ENCODE measurements around the gene FBH1.
A peak's percentile ranks its signal among the peaks of the same experiment; 100 is the strongest.

FBH1 gene

DNA sequence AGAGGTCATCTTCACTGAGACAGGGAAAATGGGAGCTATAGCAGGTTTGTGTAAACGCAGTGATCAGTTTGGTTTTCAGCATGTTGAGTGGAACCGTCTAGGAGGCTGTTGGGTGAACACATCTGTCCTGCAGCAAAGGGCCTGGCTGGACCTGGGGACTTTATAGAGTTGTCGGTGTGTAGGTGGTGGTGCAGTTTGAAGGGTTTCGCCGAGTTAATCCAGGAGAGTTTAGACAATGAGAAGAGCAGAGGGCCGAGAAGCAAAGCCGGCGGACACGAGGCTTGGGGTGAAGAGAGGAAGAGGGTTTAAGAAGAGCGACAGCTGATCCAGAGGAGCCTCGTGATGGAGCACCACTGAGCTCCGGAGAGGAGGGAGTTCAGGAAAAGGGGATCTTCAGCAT lies 48.2 kb downstream of the FBH1 start:
- no peak for TF ChIP-seq CTCF (IDR thresholded peaks at IDR 0.05; ENCODE audit: low read depth, low read length, missing control alignments)
- no peak overlapping the region for H3K4me3 ChIP-seq (replicated peaks; ENCODE audit: low read depth, low read length)
- no peak for DNase-seq (ENCODE audit: extremely low read depth, low read depth)

DNA sequence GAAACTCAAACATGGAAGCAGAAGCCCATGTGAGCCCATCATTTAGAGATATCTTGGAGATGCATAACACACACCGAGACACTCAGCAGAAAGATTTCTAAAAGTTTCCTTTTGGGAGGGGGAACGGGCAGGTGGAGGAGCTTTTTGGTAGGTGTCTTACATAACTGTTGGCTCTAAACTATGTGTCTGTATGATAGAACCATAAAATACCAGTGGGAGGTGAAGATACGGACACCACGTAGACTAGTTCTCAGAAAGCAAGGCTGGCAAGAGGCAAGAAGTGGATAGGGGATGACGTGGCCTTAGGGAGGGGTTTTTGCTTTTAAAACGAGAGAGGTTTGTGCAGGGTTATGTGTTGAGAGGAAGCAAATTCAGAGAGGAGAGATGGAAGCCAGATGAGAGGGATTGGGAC lies 50.8 kb downstream of the FBH1 start:
- no peak for TF ChIP-seq CTCF (IDR thresholded peaks at IDR 0.05; ENCODE audit: low read depth, low read length, missing control alignments)
- DNase-seq (ENCODE audit: extremely low read depth, low read depth): no peak
- no peak overlapping the region for H3K4me3 ChIP-seq (replicated peaks; ENCODE audit: low read depth, low read length)

DNA sequence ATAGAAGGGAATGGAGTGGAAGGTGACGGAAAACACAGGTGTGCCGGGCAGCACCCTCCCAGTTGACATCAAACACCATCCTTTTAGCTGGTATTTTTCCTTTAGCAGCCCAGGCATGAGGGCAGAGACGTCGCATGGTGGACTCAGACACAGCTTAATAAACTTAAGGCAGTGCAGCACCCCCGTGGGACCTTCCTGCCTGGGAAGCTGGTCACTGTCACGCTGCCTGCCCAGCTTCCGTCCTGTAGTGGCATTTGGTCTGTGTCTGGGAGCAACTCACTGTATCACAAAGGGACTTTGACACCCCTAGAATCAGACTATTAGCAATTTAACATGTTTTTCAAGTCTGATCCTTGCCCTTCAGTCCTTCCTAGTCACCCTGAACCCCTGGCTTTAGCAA lies 51.5 kb downstream of the FBH1 start:
- DNase-seq (ENCODE audit: extremely low read depth, low read depth): no peak
- H3K4me3 ChIP-seq (replicated peaks; ENCODE audit: low read depth, low read length): no peak overlapping the region
- TF ChIP-seq CTCF (IDR thresholded peaks at IDR 0.05; ENCODE audit: low read depth, low read length, missing control alignments): no peak

DNA sequence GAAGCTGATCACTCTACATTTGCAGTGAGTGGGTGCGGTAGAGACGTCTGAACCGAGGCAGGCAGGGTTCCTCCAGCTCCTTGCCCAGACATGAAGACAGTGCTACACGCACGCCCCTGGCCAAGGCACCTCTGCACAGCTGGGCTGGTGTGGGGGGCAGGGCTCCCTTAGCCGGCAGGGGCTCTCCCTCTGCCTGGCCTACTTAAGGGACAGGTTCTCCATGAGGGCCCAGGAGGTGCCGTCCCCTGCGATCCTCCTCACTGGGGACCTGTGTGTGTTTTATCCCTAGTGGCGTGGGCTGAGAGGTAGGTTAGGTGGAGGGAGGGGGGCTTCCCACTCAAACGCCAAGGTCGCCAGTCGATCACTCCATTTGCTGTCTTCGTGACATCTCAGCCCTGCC lies 52.0 kb downstream of the FBH1 start:
- no peak for TF ChIP-seq CTCF (IDR thresholded peaks at IDR 0.05; ENCODE audit: low read depth, low read length, missing control alignments)
- DNase-seq (ENCODE audit: extremely low read depth, low read depth): no peak
- no peak overlapping the region for H3K4me3 ChIP-seq (replicated peaks; ENCODE audit: low read depth, low read length)

DNA sequence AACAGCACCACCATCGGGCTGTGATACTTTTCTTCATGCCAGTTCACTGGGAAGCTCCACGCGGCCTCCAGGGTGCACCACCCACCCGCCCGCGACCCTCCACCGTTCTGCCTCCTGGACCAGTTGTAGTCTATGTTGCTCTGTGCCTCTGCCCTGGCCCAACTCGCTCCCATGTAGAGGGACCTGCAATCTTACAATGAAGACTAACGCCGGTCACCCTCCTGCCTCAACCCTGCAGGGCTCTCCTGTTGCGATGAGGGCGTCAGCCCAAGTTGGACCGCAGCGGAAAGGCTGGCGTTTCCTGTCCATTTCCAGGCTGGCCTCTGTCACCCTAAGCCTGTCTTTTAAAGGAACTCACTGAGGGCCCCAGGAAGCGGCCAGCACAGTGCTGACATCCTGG lies 52.4 kb downstream of the FBH1 start:
- DNase-seq (ENCODE audit: extremely low read depth, low read depth): no peak
- no peak for TF ChIP-seq CTCF (IDR thresholded peaks at IDR 0.05; ENCODE audit: low read depth, low read length, missing control alignments)
- no peak overlapping the region for H3K4me3 ChIP-seq (replicated peaks; ENCODE audit: low read depth, low read length)

GRCh38 chr10:5943536-5943935 lies 53.5 kb downstream of the FBH1 start:
- H3K4me3 ChIP-seq (replicated peaks; ENCODE audit: low read depth, low read length): no peak overlapping the region
- no peak for DNase-seq (ENCODE audit: extremely low read depth, low read depth)
- TF ChIP-seq CTCF (IDR thresholded peaks at IDR 0.05; ENCODE audit: low read depth, low read length, missing control alignments): no peak

- peak overlapping the region; percentile 22 for H3K4me3 ChIP-seq (replicated peaks; ENCODE audit: low read depth, low read length)
- no peak for TF ChIP-seq CTCF (IDR thresholded peaks at IDR 0.05; ENCODE audit: low read depth, low read length, missing control alignments)
- DNase-seq (ENCODE audit: extremely low read depth, low read depth): peak; percentile 99
Observed at GRCh38 chr10:5944389-5945189, 54.5 kb downstream of the FBH1 start.

All from HFF-Myc (cell line).